K562 (cell line): ENCODE results near the gene STOM. TPM values are rescaled to one million over a fixed set of nuclear protein-coding genes. Genes with fewer than 3 reads are reported as not detected.

ENCODE experiments used
- ATAC-seq: fragments of 200-7000 bp; cut with Tn5 transposase; 3 replicates; pipeline ENCODE4 v1.9.1; 2020; ENCODE audit warnings: moderate library complexity
- BruUV-seq: library from RNA; stranded (reverse); fragments of 400-500 nt; replicated peaks from 2 replicates; lab custom pipeline; 2021; lab: Mats Ljungman, UMichigan
- CTCF ChIA-PET: fragments of 300-600 bp; formaldehyde crosslinking; extraction: SDS; loops from one replicate; lab custom pipeline; 2021; ENCODE audit warnings: low intra/inter-chr PET ratio; lab: Yijun Ruan, JAX
- POLR2A ChIA-PET: fragments of 300-600, 350-650 bp; sonication (Branson Sonifier 250); formaldehyde crosslinking; extraction: SDS; loops from one replicate; lab custom pipeline; 2021; ENCODE audit warnings: antibody characterized with exemption, inconsistent platforms; lab: Yijun Ruan, JAX
- DNase-seq, 4 experiments: peaks; one replicate each; pipeline versions ENCODE4 v3.0.0 to v3.0.0-alpha.2; 2011 to 2018; ENCODE audit warnings: low spot score in 3 of 4, mixed read lengths in 3 of 4; ENCODE audit errors: extremely low read depth in 1 of 4
- FAIRE-seq: peaks from 2 replicates; lab custom pipeline; 2011; peaks lifted over from hg19 to GRCh38; lab: Jason Lieb, UNC
- H2AFZ ChIP-seq: 2 replicates; pipeline ENCODE4 v1.6.0; 2011; ENCODE audit warnings: low read depth, low read length, control low read depth, inconsistent platforms
- H3K27ac ChIP-seq: fragments of 200-600 bp; 3 replicates; pipeline ENCODE4 v1.8.0; 2011; ENCODE audit warnings: low read depth, mild to moderate bottlenecking, control low read depth, inconsistent platforms, low read length, moderate library complexity, mixed read lengths; ENCODE audit errors: extremely low read depth
- H3K27me3 ChIP-seq, 2 experiments: fragments of 300-600 bp in 1 of 2; 2 replicates in 1 of 2; 3 replicates in 1 of 2; pipeline versions ENCODE4 v1.6.0 to v1.8.0; 2011; ENCODE audit warnings: inconsistent platforms in 2 of 2, low read length in 2 of 2, mild to moderate bottlenecking in 1 of 2, mixed read lengths in 1 of 2, moderate library complexity in 1 of 2; ENCODE audit not compliant: control insufficient read depth in 2 of 2, insufficient read depth in 2 of 2
- H3K36me3 ChIP-seq: fragments of 300-600 bp; 3 replicates; pipeline ENCODE4 v1.8.0; 2011; ENCODE audit warnings: mild to moderate bottlenecking, low read length, inconsistent platforms; ENCODE audit not compliant: control insufficient read depth, insufficient read depth
- H3K4me1 ChIP-seq, 2 experiments: fragments of 200-600 bp in 1 of 2; replicated peaks in 1 of 2; 2 replicates in 1 of 2; 3 replicates in 1 of 2; pipeline versions ENCODE4 v1.5.1 to v1.8.0; 2011; ENCODE audit warnings: inconsistent platforms in 2 of 2, low read length in 2 of 2, mild to moderate bottlenecking in 1 of 2, mixed read lengths in 1 of 2, moderate library complexity in 1 of 2; ENCODE audit not compliant: control insufficient read depth in 2 of 2, insufficient read depth in 2 of 2
- H3K4me2 ChIP-seq: 2 replicates; pipeline ENCODE4 v1.6.1; 2011; ENCODE audit warnings: low read length, control low read depth, inconsistent platforms, mixed read lengths; ENCODE audit not compliant: insufficient read depth
- H3K4me3 ChIP-seq: fragments of 200-600 bp; sonication (generic), shearing (Covaris generic); 2 replicates; pipeline ENCODE4 v1.5.1; 2016; ENCODE audit warnings: control low read depth, inconsistent platforms
- H3K79me2 ChIP-seq: fragments of 200-600 bp; 3 replicates; pipeline ENCODE4 v1.8.0; 2011; ENCODE audit warnings: low read length, inconsistent platforms; ENCODE audit not compliant: control insufficient read depth, insufficient read depth
- H3K9ac ChIP-seq, 2 experiments: 2 replicates each; pipeline versions ENCODE4 v1.6.0 to v1.6.1; 2011; ENCODE audit warnings: low read depth in 2 of 2, low read length in 2 of 2, control low read depth in 1 of 2, inconsistent platforms in 1 of 2, mild to moderate bottlenecking in 1 of 2, mixed read lengths in 1 of 2; ENCODE audit not compliant: insufficient read depth in 1 of 2
- H3K9me1 ChIP-seq: one replicate; pipeline ENCODE4 v1.6.0; 2011; ENCODE audit warnings: inconsistent platforms, mild to moderate bottlenecking, low read length, moderate library complexity; ENCODE audit not compliant: control insufficient read depth, insufficient read depth
- H3K9me3 ChIP-seq: replicated peaks from 2 replicates; pipeline ENCODE4 v1.5.1; 2011; ENCODE audit warnings: low read depth, low read length, inconsistent platforms; ENCODE audit not compliant: control insufficient read depth, insufficient read depth
- H4K20me1 ChIP-seq: replicated peaks from 2 replicates; pipeline ENCODE4 v1.6.1; 2011; ENCODE audit warnings: low read length, inconsistent platforms, mixed read lengths; ENCODE audit not compliant: control insufficient read depth, insufficient read depth
- RFX1 ChIP-seq: fragments of 450-650 bp; IDR thresholded peaks from 2 replicates; pipeline ENCODE4 v1.6.1; 2016; ENCODE audit warnings: mild to moderate bottlenecking, moderate library complexity
- ZBTB2 ChIP-seq: fragments of 450-650 bp; IDR thresholded peaks from 2 replicates; pipeline ENCODE4 v1.6.1; 2016; ENCODE audit warnings: antibody characterized with exemption
- ZNF318 ChIP-seq, 2 experiments: fragments of 450-650 bp; IDR thresholded peaks; 2 replicates each; pipeline ENCODE4 v1.6.1; 2016; ENCODE audit warnings: mild to moderate bottlenecking in 2 of 2, borderline replicate concordance in 1 of 2, low read depth in 1 of 2, moderate library complexity in 1 of 2
- ZNF384 ChIP-seq: IDR thresholded peaks from 2 replicates; pipeline ENCODE4 v1.6.1; 2012; ENCODE audit warnings: low read depth, low read length, improper control_type of control experiment
- ZNF830 ChIP-seq: fragments of 250-450 bp; sonication (Bioruptor Pico); IDR thresholded peaks from 2 replicates; pipeline ENCODE4 v1.5.0; 2021; ENCODE audit warnings: mild to moderate bottlenecking
- WGBS: fragments of 100-300 bp; shearing (Covaris generic); methylation state at CpG from one replicate; pipeline ENCODE4 v1.1.6; 2016; ENCODE audit warnings: low coverage, mixed read lengths; ENCODE audit not compliant: insufficient coverage; ENCODE audit errors: missing lambda C conversion rate; 5-methylcytosine and 5-hydroxymethylcytosine counted together
- in situ Hi-C: fragments of 300-500 bp; cut with MboI; formaldehyde crosslinking; loops from 4 replicates; pipeline ENCODE4 v1.15.0; 2018; ENCODE audit warnings: inconsistent platforms, mixed read lengths
- intact Hi-C: fragments of 100-400 bp; cut with micrococcal nuclease; formaldehyde crosslinking; loops from 2 replicates; pipeline ENCODE4 v1.14.2; 2022
- polyA plus RNA-seq, 8 experiments: library from polyadenylated mRNA; depleted of rRNA in 4 of 8; stranded (reverse) in 5 of 8; unstranded in 3 of 8; fragments of >200 nt; fragmentation: Nextera tagmentation in 2 of 8; fragmentation: Illumina TruSeq in 1 of 8; extraction: Ambion mirVana in 2 of 8; extraction: Trizol in 1 of 8; gene quantifications; 2 replicates each; pipeline versions ENCODE4 v1.2.1 to v1.2.3, GENCODE V29; 2011 to 2014; ENCODE audit warnings: inconsistent platforms in 1 of 8, missing spikeins in 1 of 8
- total RNA-seq, 7 experiments: library from RNA; depleted of rRNA in 6 of 7; stranded (reverse); fragments of >200 nt in 6 of 7; fragmentation: Illumina TruSeq in 2 of 7; extraction: Trizol in 2 of 7; gene quantifications; 2 replicates each; pipeline versions ENCODE4 v1.2.1 to v1.2.3, GENCODE V29; 2011 to 2021; ENCODE audit warnings: low replicate concordance in 1 of 7

Gene STOM
- total and polyA plus RNA-seq, 9 of the 15 experiments (the other 6 are each of a cell fraction or from before 2014, with no cell fraction given): 23.2 to 140 (median 43.9) TPM

DNA sequence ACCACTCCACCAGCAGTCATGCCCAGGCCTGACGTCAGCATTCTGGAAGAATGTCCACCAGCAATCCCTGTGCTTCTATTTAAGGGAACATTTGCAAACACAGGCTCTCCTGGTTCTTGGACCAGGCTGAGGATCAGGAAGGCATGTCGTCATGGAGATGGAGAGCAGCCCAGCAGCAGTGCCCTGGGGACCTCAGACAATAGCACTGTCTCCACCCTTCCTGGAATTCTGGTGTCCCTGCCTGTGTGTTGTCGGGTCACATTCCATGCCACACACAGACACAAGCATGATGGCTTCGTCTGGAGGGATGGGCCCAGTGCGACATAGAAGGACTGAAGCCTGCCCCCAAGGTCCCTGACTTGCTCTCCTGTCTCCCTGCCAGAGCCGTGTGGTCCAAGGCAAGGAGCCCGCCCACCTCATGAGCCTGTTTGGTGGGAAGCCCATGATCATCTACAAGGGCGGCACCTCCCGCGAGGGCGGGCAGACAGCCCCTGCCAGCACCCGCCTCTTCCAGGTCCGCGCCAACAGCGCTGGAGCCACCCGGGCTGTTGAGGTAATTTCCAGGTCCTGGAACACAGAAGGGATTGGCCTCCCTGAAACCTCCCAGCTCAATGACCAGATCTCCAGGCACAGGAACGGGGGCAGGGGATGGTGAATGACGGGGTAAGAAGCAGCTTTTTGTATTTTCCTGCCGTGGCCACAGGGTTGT lies 43.8 kb downstream of the STOM start:
- H3K9me3 ChIP-seq: no peaks in the 10 kb centered on the region

More for the DNA sequence above, 43.8 kb downstream of the STOM start:
- CTCF ChIA-PET: no interaction called here
- TF ChIP-seq ZNF384: no peak
- no peak for TF ChIP-seq ZBTB2
- no peak for TF ChIP-seq ZNF830 (CRISPR knock-in tag)
- TF ChIP-seq RFX1: peak; percentile 21; the same call in 1 of the 2 replicates
- TF ChIP-seq ZNF318 (IDR thresholded peaks at IDR 0.05; ENCODE audit: borderline replicate concordance in 1 of 2, low read depth in 1 of 2): no peak
- TF ChIP-seq, all 486 proteins: peak for 1
- FAIRE-seq (no peak), ATAC-seq (no peak), DNase-seq (no peak)
- no peaks in the 10 kb centered on the region; the same call in 2 of the 3 replicates for H3K36me3 ChIP-seq
- H4K20me1 ChIP-seq: no peaks in the 10 kb centered on the region
- no peaks in the 10 kb centered on the region for H3K79me2 ChIP-seq
- H3K9ac ChIP-seq: no peak overlapping the region
- intact Hi-C loops: loop anchor here (10.0 kb wide), 1 partner anchor 581 kb away; no protein-coding TSS in a partner anchor
- WGBS: 35% methylated on average over 13 of the region's 19 CpGs
- peaks cover 0 to 4% of the 10 kb centered on the region in 2 experiments; a peak in 2 of 5 replicates for H3K4me1 ChIP-seq
- no peak overlapping the region for H3K4me2 ChIP-seq
- H3K27ac ChIP-seq: no peak overlapping the region
- H3K4me3 ChIP-seq: no peak overlapping the region
- in situ Hi-C loops: no loop called here
- no peak overlapping the region for H2AFZ ChIP-seq
- H3K9me1 ChIP-seq: no peaks in the 10 kb centered on the region
- BruUV-seq: no TSS peak
- POLR2A ChIA-PET: interaction anchor here (1.2 kb wide), 1 partner anchor 18 kb away, joined by 4 read pairs; no protein-coding TSS in a partner anchor
- H3K27me3 ChIP-seq: no peaks in the 10 kb centered on the region
